GM19452 (cell line): Measurements from ENCODE around the gene CGB2.
"Not testable (repeated sequence)": the region's sequence is repeated elsewhere in the genome, so short reads cannot be mapped to it uniquely, and the experiment has no call there.

Experiments used
- ATAC-seq: cut with Tn5 transposase; IDR thresholded peaks from one replicate; pipeline ENCODE4 v1.9.1; 2021; ENCODE audit not compliant: unreplicated experiment

Gene CGB2

GRCh38 chr19:49031642-49032301, at the start of gene CGB2:
Gene CGB2 (plus strand): TSS chr19:49031890. CDS start chr19:49032096, 206 bp downstream.
- ATAC-seq = not testable (repeated sequence)

GRCh38 chr19:48982280-48982679, 49.4 kb upstream of the CGB2 start:
- no peak for ATAC-seq

- ATAC-seq = no peak
These were observed 46.0 kb upstream of the CGB2 start for GRCh38 chr19:48985711-48986110.

- no peak for ATAC-seq
These were observed 45.5 kb upstream of the CGB2 start for GRCh38 chr19:48986211-48986610.

- ATAC-seq = no peak
These were observed 44.4 kb upstream of the CGB2 start for GRCh38 chr19:48987323-48987722.

- ATAC-seq = no peak
These were observed 43.4 kb upstream of the CGB2 start for GRCh38 chr19:48988286-48988685.

- no peak for ATAC-seq
These were observed 42.8 kb upstream of the CGB2 start for GRCh38 chr19:48988860-48989259.

GRCh38 chr19:48989701-48990291, 41.9 kb upstream of the CGB2 start:
- no peak for ATAC-seq

GRCh38 chr19:48990400-48990799, 41.3 kb upstream of the CGB2 start:
- no peak for ATAC-seq

- no peak for ATAC-seq
These were observed 40.6 kb upstream of the CGB2 start for GRCh38 chr19:48991011-48991609.

GRCh38 chr19:48991873-48992580, 39.7 kb upstream of the CGB2 start:
- ATAC-seq = no peak

- ATAC-seq = no peak
These were observed 39.0 kb upstream of the CGB2 start for GRCh38 chr19:48992581-48993174.

GRCh38 chr19:48993175-48994034, 38.3 kb upstream of the CGB2 start, which contains the start of the genes GYS1 and RUVBL2:
Gene GYS1 (minus strand): TSS chr19:48993309. CDS start chr19:48993112, 197 bp downstream.
Gene RUVBL2 (plus strand): TSS chr19:48993887. CDS start chr19:48993912, 25 bp downstream.
- peak; percentile 92 for ATAC-seq

- ATAC-seq = no peak
These were observed 37.7 kb upstream of the CGB2 start for GRCh38 chr19:48994035-48994386.

GRCh38 chr19:48997972-48998371, 33.7 kb upstream of the CGB2 start:
- no peak for ATAC-seq

- no peak for ATAC-seq
These were observed 32.0 kb upstream of the CGB2 start for GRCh38 chr19:48999481-49000325.

GRCh38 chr19:49004133-49004532, 27.6 kb upstream of the CGB2 start:
- ATAC-seq = no peak

GRCh38 chr19:49004964-49005614, 26.6 kb upstream of the CGB2 start:
- ATAC-seq = no peak

GRCh38 chr19:49006905-49007304, 24.8 kb upstream of the CGB2 start:
- no peak for ATAC-seq
